Measurements from ENCODE around the gene CMKLR1.

CMKLR1 gene

GRCh38 chr12:108315486-108316105 is 23.5 kb downstream of the CMKLR1 start:
- DNase-seq, result no peak

GRCh38 chr12:108313606-108314351 is 25.3 kb downstream of the CMKLR1 start:
- DNase-seq, result no peak

DNA sequence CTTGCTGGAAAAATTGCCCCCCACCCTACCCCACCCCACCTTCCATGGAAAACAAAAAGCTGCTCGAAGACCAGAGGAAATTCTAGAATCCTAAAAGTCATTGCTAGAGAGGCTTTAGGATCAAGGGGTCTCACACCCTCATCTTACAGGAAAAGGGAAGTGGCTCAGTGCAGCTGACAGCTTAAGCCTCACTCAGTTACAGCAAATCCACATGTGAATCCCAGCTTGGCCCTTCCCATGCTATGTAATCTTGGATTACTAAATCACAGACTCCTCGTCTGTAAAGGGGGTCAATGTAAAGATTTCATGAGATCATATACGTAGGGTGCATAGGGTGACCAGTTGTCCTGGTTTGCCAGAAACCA is 25.9 kb downstream of the CMKLR1 start:
- no peak for DNase-seq

DNA sequence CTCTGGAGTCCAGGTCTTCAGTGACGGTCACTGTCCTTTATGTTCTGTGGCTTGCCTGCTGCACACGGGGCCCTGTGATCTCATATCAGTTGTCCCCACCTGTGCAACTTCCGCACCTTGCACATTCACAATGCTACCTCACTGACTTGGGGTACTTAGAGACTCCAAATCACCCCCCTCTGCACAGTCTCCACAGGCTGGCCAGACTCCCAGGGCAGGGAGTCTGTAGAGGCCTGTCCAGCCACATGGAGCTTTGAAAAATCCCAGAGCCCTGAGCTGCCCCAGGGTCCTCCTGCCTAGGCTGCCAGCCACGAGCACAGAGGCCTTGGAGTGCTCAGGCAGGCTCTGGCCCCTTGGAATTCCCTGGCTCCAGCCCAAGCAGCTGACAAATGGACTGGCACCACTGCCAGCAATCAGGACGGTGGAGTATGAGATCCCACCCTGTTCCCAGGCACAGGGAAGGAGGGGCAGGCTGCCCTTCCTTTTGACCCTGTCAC is 26.4 kb downstream of the CMKLR1 start:
- DNase-seq, result no peak

- DNase-seq, result no peak
Observed at GRCh38 chr12:108312073-108312659, 26.9 kb downstream of the CMKLR1 start.

GRCh38 chr12:108311605-108312004 is 27.5 kb downstream of the CMKLR1 start:
- no peak for DNase-seq

- no peak for DNase-seq
Observed at GRCh38 chr12:108310489-108310888, 28.6 kb downstream of the CMKLR1 start.

DNA sequence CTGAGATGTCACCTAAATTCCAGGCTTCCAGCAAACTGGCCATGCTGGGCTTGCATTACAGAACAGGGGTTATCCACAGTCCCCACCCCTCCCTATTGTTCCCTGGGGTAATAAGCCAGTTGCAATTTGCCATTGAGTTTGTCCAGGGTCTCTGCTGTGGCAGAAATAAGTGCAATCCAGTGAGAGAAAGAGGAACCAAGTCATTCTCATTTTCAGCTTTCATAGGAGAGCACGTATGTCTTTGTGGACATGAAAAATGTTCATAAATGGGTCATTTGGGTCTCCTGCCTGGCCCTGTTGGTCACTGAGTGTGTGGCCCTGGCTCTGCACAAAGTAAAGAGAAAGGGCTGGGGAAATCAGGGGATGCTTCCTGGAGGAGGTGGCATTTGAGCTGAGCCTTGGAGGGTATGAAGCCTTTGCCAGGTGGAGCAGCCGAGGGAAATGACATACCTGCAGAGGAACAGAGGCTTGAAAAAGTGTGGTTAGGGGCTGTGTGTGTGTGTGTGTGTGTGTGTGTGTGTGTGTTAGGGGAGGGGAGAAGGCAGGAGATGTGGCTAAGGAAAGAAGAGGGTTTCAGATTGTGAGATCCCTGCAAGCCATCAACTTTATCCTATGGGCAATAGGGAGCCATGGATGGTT is 29.3 kb downstream of the CMKLR1 start:
- DNase-seq, result no peak

- no peak for DNase-seq
Observed at GRCh38 chr12:108308395-108309085, 30.6 kb downstream of the CMKLR1 start.

DNA sequence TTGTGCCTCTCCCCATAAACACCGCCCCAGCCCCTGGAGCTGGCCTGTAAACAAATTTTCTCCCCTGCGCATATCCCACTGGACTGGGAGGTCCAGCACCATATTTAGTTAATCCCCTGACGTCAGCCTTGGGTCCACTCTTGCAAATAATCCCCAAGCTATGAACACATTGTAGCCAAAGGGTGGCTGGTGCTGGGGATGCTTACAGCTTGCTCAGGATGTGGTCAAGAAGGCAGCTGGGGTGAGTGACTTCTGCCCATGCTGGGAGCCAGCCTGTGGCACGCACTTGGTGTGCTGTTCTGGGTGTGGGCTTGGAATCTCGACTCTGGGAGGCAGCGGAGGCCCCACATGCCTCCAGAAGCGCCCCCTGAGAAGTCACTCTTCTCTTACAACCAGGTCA is 32.1 kb downstream of the CMKLR1 start:
- no peak for DNase-seq

DNA sequence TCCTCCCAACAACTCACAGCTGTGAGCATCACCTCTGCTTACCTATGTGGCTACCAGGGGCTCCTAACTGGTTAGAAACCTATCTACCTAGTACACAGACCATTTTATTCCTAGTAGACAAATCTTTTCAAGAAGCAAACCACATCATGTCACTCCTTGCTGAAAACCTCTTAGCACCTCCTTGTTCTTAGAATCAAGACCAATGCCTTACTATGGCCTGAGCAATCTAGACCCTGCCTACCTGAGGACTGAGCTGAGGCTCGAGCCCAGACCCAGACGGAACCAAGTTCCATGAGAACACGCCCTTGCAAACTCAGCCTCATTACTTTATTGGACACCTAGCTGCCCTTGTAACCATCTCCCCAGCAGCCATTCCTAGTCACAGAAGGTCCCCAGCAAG is 32.6 kb downstream of the CMKLR1 start:
- DNase-seq, result no peak

DNA sequence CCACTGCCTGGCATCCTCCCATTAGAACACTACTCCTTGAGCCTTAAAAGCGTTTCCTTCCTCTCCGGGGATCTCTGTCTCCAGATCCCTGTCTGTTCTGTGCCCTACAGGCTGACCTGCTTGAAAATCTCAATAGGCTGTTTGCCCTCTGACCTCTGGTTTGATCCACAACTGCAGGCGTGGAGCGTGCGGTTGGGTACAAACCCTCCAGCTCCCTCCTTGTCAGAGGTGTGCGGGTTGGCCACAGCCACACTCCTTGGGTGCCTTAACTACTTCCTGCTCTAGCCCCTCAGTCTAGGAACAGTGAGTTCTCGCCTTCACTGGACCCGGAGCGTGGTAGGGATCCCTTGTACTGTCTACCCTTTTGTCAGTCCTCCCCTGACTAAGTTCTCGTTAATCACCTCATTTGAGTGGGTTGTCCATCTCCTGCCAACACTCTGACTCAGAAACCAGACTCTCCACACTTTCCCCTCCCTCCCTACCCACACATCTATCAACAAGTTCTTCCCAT is 33.1 kb downstream of the CMKLR1 start:
- no peak for DNase-seq

GRCh38 chr12:108305520-108305919 is 33.6 kb downstream of the CMKLR1 start:
- DNase-seq, result peak; percentile 4

- DNase-seq, result no peak
Observed at GRCh38 chr12:108304633-108305032, 34.5 kb downstream of the CMKLR1 start.

DNA sequence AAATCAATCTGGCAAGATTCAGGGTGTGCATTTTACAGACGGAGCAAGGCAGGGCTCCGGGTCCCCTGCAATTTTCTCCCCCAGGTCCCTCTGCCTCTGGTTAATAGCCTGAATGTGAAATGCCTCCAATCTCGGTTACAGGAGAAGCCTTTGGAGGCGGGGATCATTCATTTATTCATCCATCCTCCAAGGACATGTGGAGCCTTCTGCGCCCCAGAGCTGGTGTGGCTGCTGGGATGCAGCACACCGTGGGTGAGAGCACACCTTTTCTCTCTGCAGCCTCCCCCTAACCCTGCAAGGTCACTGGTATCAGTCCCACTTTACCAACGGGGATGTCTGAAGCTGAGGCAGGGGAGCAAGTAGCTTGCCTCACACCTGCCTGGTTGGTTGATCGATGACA is 35.4 kb downstream of the CMKLR1 start:
- DNase-seq, result no peak

GRCh38 chr12:108302403-108303311 is 36.5 kb downstream of the CMKLR1 start:
- no peak for DNase-seq

DNA sequence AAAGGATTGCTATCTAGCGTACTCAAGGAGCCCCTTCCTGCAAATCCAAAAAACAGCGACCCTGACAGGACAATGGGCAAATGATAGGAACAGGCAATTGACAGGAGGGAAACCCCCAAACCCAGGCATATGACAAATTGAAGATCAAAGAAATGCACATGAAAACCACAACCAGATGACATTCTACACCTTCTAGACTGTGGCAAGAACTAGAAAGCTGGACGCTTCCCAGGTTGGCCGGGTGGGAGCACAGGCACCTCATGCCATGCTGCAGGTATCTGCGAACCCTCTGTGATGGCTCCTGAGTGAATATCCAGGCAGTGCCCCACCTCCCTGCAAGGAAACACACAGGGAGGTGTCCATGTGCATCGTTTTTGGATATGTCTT is 37.1 kb downstream of the CMKLR1 start:
- no peak for DNase-seq

- no peak for DNase-seq
Observed at GRCh38 chr12:108301346-108301745, 37.8 kb downstream of the CMKLR1 start.

DNA sequence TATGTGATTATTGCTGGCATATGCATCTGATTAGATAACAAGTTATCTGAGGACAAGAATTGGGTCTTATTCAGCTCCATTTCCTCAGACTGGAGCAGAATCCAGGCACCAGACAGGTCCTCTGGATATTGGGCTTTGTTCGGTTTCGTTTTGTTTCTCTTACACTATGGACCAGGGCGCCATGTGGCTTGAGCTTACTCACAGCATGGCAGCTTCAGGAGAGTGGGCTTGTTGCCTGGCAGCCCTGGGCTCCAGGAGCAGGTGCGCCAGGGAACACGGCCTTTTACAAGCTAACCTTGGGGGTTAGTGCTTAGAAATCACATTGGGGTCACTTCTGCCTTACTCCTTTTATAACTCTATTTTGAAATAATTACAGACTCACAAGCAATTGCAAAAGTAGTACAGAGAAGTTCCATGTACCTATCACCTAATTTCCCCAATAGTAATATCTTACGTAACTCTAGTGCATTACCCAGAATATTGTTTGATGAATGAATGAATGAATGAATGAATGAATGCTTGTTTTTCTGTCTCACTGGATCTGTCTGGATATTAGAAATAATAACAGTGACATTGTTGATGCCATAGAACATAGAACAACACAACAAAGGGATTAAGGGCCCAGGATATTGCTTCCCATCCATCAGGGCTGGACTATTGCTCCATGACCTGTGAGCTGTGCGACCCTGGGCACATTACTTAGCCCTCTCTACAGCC is 39.0 kb downstream of the CMKLR1 start:
- no peak for DNase-seq

GRCh38 chr12:108299516-108299915 is 39.6 kb downstream of the CMKLR1 start:
- DNase-seq, result no peak

GRCh38 chr12:108298761-108299275 is 40.3 kb downstream of the CMKLR1 start:
- no peak for DNase-seq
